Activated CD8-positive, alpha-beta memory T cell treated with anti-CD3 and anti-CD28 coated beads for 1 hour (primary cell): ENCODE results near the gene FAM167B.

Experiments used
- DNase-seq, 2 donors: peaks; one replicate each; pipeline ENCODE4 v3.0.0-alpha.2; 2020; ENCODE audit warnings: low read depth in 1 of 2; ENCODE audit errors: extremely low read depth in 1 of 2

The FAM167B gene

DNA sequence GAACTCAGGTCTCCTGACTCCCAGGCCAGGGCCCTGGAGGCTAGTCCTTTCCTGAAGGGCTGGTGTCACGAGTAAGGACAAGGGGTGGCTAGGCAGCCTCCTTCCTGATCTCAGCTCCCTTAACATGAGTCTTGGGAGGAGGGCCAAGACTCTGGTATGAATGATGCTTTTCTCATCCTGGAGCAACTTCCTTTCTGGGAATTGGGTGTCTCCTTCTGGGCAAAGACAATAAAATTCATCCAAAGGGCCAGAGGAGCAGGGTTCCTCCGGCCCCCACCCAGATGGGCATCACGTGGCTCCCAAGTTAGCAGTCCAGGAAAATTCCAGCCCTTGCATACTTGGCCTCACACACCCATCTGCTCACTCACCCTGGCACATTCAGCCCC, at the start of gene FAM167B:
Gene FAM167B (plus strand): TSS at position 335 of the 386 bp plus-strand sequence. CDS start 200 bp downstream, outside the sequence.
- no peak for DNase-seq

- no peak for DNase-seq
These were observed 49.2 kb upstream of the FAM167B start for GRCh38 chr1:32197837-32198236.

- DNase-seq, result no peak
These were observed 48.6 kb upstream of the FAM167B start for GRCh38 chr1:32198237-32199042.

- DNase-seq, result no peak
These were observed 47.8 kb upstream of the FAM167B start for GRCh38 chr1:32199043-32199716.

DNA sequence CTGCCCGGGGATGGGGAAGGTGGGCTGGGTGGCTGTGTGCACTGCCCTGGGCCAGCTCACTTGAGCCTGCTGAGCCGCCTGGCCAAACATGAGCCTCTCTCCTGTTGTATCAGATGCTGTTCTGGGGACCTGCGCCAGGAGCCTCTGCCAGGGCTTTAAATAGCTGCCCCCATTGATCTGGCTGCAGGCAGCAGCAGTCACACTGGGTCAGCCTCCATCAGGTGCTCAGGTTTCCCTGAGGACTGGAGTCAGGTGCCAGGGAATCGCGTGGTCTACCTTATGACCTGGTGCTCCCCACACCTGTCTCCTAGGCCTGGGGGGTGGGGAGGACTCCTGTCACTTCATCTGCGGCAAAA, 47.3 kb upstream of the FAM167B start:
- no peak for DNase-seq

- DNase-seq, result peak in 1 of 2 donors; percentile 25
These were observed 46.6 kb upstream of the FAM167B start, which contains the start of gene CCDC28B for GRCh38 chr1:32200226-32201010. Gene CCDC28B (plus strand): TSS chr1:32200595. CDS start chr1:32201936, 1,341 bp downstream.

DNA sequence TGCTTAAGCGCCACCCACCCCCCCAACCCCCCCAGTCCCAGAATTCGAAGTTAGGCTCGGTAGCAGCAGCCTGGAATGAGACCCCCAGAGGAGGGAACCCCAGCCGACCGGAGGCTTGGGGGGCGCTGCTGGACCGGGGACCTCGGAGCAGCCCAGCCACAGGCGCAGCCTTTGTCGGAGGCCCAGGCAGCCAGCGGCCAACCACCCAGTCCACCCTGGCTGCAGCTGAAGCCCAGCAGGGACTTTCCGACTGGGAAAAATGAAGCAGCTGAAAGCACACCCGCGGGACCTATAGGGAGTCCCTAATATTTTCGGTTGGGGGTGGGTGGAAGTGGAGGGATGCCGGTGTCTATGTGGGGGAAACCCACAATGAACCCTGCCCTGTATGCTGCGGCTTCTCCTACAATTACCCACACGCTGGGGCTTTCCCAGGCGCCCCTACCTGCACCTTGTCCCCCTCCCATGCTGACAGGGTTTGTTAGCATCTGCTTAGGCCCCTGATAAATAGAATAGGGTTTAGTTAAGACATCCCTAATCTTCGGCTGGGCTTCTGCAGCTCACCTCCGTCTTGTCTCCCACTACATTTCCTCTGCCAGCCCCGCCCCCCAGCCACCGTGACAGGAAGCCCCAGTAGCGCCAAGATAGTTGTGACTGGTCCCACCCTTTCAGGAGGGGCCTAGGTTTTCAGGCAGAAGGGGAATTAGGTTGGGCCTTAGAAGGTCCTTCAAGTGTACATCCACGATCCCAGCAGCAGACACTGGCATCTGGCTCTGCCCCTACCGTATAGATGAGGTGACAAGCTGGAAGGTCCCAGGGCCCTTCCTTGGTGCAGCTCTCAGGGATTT, 45.8 kb upstream of the FAM167B start:
- peak in 1 of 2 donors; percentile 67 for DNase-seq

DNA sequence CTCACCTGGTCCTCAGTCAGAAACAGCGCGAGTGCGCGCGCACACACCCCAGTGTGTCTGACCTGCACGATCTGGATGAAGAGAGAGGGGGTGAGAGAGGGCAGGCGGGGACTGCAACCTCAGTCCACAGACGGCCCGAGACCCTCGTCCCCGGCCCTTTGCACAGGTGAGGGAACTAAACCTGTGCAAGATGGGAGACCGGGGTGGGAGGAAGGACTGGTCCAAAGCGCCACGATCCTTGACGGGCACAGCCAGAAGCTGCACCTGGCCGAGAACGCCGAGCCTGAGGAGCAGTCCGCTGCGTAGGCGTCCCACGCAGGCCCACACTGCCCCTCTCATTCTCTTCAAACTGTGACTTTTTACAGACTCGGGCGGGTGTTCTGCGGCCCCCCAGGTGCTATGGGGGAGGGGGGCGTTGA, 42.1 kb upstream of the FAM167B start:
- DNase-seq, result no peak

DNA sequence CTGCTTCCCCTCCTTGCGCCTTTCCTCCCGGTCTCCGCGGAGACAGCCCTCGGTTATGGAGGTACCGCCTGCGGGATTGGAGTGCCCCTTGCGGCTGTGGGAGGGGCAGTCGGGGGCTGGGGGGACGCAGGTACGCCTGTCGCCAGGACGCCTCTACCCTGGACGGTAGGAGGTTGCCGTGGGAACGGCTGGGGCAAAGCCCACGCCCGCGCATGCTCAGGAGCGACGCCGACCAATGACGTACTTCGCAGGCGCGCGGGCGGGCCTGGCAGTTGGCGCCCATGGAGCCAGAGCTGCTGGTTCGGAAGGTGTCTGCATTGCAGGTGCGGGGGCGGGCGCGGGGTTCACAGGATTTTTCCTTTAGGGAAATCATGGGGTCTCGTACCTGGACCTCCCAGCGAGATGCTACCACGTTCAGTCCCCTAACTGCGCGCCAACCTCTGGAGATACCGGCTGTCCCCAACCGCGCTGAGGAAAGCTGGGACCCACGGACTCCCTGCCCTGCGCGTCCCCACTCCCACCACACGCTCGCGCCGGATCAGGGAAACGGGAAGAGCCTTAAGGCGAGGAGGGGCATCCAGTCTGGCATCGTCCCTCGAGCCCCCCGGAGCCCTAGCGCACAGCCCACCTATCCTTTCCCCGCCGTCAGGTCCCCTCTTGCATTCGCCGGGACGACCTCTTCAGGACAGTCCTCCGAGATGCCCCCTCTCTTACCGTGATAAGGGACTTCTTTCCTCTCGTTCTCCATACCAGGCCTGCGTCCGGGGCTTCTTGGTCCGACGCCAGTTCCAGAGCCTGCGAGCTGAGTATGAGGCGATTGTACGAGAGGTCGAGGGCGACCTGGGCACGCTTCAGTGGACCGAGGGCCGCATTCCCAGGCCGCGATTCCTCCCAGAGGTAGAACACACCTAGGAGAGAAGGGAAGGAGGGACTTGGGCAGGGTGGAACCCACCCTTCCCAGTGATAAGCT, 41.3 kb upstream of the FAM167B start, which contains the start of gene IQCC:
Gene IQCC (plus strand): TSS at position 271 of the 970 bp plus-strand sequence. CDS start 11 bp downstream, at position 282.
- DNase-seq, result peak; percentile 59 to 73

DNA sequence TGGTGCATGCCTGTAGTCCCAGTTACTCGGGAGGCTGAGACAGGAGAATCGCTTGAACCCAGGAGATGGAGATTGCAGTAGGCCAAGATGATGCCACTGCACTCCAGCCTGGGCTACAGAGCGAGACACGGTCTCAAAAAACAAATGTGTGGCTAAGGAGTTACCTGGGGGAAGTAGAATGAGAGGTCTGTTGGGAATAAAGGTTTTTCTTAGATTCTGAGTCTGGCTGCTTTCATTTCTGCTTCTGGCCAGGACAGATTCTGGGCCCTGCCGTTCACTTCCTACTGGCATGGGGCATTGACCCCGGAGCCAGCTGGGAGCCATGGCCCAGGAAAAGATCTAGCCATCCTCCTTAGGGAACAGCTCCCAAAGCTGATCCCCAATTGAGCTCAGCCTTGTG, 38.6 kb upstream of the FAM167B start:
- no peak for DNase-seq

GRCh38 chr1:32208891-32209328, 38.1 kb upstream of the FAM167B start, which contains the start of gene DCDC2B:
Gene DCDC2B (plus strand): TSS chr1:32209089. CDS start chr1:32209094, 5 bp downstream.
- no peak for DNase-seq

DNA sequence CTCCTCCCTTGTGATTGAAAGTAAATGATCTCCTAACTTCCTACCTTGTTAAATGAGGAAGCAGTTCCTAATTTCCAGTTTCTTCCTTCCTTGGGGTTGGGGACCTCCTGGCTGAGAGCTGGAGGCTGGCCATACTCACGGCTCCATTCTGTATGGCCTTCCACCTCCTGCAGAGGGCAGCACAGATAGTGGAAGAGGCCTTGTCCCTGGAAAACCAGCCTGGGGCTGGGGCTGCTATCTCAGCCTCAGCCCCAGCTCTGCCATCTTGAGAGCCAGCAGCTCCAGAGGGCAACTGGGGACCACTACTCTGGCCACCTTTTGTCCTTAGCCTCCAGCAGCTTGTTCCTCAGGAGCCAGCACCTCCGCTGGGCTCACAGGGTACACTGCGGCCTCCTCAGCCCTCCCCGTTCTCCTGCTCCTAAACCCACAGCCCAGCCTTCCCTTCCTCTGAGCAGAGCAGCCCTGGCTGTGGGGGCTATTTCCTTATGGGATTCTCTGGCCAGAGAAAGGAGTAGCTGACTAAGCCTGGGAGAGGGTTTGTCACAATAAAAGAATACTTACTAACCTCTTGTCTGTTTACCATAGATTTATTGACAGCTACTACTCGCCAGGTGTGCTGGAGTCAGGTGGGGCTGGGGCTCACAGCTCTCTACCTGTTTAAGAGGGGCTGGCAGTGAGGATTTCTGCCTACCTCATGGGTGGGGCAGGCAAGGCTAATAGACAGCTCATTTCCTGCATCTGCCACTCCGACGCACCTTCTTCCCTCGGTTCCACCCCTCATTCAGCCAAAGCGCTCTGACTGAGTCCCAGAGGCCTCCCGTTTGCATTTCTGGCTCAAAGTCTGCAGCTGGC, 31.2 kb upstream of the FAM167B start:
- peak in 1 of 2 donors; percentile 39 for DNase-seq

GRCh38 chr1:32216566-32216965, 30.5 kb upstream of the FAM167B start:
- DNase-seq, result no peak

GRCh38 chr1:32219022-32219421, 28.0 kb upstream of the FAM167B start:
- no peak for DNase-seq

DNA sequence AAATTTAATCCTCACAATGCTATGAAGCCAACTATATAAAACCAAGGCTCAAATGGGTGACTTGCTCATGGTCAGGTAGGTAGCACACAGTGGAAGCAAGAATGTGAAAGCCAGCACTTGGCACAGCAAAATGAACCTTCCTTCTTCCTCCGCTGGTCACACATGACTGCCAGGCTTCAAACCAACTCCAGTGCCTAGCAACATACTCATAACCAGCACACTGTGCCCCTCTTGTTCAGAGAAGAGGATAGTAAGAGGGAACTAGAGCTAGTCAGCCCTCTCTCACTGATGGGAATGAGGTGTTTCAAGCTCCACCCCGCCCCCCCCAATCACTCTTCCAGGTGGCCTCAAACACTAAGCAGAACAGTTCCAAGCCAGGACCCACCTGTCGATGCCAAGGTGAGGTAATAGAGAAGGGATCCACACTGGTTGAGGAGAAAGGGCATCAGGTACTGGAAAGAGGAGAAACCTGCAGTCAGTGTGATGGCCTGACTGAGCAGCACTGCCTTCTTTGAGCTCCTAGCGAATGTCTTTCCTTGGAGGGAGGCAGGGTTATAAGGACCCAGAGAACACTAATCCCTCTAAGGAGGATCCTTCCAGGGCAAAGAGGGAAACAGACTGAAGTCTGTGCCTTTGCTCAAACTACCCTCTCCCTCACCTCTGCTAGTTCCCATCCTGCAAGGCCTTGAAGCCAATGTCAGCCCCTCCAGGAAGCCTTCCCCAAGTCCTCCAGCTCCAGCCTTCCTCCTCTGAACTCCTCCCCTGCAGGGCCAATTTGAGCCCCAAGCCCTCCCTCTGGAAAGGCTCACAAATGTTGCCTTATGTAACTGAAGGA, 26.1 kb upstream of the FAM167B start:
- DNase-seq, result no peak

DNA sequence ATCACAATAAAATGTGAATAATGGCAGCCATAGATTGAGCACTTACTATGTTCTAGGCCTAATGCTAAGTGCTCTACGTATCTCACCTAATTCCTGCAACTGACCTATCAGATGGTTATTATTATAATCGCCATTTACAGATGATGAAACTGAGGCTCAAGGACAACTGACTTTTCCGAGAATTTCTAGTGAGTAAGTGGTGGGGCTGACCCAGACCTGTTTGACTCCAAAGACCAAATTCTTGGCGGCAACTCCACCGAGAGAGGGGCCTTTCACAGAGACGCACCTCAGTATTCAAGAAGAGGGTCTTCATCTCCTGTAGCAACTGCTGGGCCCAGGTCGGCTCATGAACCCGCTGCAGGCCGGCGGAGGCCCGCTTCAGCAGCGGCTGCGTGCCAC, 25.4 kb upstream of the FAM167B start:
- no peak for DNase-seq
